HG02852 (cell line): ENCODE measurements around the gene NRDC.
A peak's percentile ranks its signal among the peaks of the same experiment; 100 is the strongest.

Experiments
- ATAC-seq: cut with Tn5 transposase; IDR thresholded peaks from one replicate; pipeline ENCODE4 v1.9.1; 2021; ENCODE audit warnings: mild to moderate bottlenecking, moderate library complexity; ENCODE audit not compliant: unreplicated experiment

Gene NRDC

GRCh38 chr1:51784997-51785421 lies 93.5 kb downstream of the NRDC start:
- no peak for ATAC-seq

GRCh38 chr1:51780927-51781326 lies 97.6 kb downstream of the NRDC start:
- ATAC-seq = no peak

- no peak for ATAC-seq
These were observed 102.1 kb downstream of the NRDC start for GRCh38 chr1:51776408-51776807.

GRCh38 chr1:51768971-51769588 lies 109.4 kb downstream of the NRDC start:
- no peak for ATAC-seq

DNA sequence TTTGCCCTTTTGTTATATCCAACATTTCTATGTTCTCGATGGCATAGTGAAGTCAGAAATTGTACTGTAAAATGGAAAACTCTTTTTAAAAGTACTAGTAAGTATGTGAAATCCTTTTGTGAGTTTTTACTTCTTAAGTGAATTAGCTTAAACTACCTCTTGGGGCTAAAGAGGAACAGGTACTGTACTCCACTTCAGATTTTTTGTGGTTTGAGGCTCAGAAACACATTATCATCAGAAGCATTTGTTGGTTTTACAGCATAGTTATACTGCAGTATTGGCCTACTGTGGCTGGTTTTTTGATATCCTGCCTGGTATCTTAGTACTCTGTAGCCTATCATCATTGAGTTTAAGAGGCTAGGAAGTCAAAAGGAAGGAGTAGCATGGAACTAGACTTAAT lies 117.2 kb downstream of the NRDC start:
- ATAC-seq = no peak

- ATAC-seq = no peak
These were observed 117.7 kb downstream of the NRDC start for GRCh38 chr1:51760872-51761271.

DNA sequence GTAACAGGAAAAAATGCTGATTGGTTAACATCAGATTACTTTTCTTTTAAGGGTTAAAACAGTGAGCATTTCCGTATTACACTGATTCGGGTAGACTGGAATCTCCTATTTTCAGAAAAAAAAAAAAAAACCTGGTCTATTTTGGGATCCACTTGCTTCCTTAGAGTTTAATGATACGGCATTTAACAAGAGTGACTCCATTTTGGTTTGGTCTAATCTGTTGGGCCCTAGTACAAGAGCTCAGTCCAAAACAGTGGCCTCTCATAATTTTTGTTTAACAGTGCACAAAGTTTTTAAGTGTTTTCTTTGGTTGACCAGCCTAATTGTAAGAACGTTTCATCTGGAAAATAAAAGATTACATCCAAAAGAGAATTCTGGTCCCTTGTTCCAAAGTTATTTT lies 120.2 kb downstream of the NRDC start:
- ATAC-seq = no peak

GRCh38 chr1:51756290-51756689 lies 122.2 kb downstream of the NRDC start:
- no peak for ATAC-seq

DNA sequence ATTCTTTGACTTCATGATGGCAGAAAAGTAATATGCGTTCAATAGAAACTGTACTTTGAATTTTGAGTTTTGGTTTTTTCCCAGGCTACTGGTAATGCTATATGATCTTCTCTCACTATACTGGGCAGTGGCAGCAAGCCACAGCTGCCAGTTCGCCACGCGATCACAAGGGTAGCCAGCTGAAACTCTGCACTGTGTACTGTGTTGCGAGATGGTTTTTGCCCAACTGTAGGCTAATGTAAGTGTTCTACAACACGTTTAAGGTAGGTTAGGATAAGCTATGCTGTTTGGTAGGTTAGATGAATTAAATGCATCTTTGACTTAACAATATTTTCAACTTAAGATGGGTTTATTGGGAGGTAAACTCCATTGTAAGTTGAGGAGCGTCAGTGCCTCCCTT lies 123.1 kb downstream of the NRDC start:
- no peak for ATAC-seq

- no peak for ATAC-seq
These were observed 123.9 kb downstream of the NRDC start for GRCh38 chr1:51754666-51755065.

- no peak for ATAC-seq
These were observed 124.6 kb downstream of the NRDC start for GRCh38 chr1:51753969-51754368.

GRCh38 chr1:51752073-51752948 lies 126.2 kb downstream of the NRDC start:
- ATAC-seq = no peak

DNA sequence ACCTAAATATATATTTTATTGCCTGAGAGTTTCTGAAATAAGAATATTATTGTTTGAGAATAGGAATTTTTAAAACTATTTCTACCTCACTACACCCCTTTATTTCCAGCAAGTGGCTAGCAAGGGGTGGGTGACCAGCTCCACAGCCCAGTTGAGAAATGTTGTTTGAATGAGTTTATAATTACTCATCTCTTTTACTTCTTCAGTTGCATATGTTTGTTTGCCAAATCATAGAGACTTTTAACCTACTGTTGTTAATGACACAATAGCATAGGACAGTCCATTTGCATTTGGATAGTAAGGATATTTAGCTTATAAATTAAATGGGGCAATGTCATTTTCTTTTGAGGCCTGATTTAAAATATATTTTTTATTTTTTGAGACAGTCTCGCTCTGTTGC lies 127.8 kb downstream of the NRDC start:
- ATAC-seq = no peak

DNA sequence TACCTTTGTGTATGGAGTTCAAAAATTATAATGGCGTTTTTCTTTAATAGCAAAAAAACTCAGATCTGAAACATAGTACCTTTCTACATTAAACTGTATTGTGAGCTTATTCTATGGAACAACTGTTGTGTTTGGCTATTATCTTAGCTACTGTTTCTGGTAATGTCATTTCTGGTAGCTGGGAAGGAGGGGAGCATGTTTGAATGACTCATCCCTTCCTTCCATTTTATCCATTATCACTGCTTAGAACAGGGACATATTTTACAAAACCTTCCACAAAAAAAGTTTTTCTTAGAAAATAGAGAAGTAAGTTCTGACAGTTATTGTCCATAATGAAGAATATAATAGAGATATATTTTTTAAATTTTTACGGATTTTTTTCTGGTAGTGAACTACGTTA lies 128.3 kb downstream of the NRDC start:
- ATAC-seq = no peak

DNA sequence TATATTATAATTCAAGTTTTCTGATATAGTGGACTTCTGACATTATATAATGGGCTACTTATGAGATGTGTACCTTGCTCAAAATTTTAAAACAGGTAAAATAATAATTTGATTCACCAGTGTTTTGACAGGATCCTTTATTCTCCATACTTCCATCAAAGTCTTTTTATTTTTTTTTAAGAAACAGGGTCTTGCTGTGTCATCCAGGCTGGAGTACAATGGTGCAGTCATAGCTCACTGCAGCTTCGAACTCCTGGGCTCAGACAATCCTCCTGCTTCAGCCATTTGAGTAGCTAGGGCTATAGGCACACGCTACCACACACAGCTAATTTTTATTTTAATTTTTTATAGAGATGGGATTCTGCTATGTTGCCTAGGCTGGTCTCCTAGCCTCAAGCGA lies 129.4 kb downstream of the NRDC start:
- no peak for ATAC-seq

DNA sequence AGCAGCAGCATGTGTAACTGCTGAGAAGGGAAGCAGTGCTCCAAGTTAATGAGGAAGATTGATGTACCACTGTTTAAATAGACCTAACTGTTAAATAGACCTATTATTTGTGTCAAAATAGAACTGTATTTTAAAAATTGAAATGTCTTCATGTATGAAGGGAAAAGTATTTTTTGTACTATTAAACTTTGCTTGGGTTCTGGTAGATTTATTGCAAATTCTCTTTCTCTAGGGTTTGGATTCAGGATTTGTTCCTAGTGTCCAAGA lies 133.3 kb downstream of the NRDC start:
- no peak for ATAC-seq

DNA sequence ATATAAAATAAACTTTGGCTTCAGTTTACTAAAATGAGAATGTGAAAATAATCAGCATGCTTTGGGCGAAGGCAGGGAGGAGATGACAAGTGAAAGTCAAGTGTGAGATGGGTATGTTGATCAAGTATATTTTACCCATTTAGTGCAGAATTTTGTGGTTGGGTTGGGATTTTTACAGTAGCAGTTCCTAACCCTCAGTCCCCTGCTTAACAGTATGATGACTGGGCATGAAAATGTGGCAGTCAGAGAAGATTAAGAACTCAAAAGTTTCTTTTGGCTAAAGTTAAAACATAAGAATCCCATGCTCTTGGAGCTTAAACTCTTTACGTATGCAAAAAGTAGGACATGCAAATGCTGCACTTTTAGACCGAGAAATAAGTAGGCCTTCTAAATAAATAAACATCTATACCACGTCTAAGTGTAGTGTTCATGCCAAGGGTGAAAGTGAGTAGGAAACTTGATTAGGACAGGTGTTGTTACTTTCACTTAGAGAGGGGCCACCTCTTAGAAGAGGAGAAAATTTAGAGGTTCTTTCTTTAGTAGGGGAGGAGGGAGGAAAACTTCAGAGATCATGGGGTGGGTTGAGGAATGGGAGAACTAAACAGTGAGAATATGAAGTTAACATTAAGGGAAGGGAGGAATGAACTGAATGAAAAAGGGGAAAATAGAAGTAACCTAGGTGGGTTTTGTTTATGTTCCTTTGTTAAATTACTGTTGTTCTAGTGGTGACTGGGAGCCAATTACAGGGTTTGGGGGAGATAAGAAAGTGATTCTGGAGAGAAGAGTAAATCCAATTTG lies 133.8 kb downstream of the NRDC start:
- no peak for ATAC-seq

- ATAC-seq = no peak
These were observed 137.3 kb downstream of the NRDC start for GRCh38 chr1:51741121-51741681.

DNA sequence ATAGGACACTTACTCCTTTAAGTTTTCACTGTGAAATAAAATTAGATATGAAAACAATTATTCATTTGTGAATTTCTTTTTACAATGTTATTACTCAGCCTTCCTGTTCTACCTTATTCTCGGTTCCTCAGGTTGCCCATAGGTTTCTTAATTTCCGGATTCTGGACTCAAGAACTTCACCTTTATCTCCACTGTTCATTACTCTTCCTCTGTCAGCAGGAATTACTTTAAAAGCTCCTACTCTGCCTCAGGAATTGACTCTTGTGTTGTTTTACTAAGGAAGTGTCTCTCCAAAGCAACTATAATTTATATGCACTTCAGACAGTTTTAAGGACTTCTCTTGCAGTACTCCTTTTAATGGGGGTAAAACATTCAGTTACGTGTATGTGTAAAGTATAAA lies 137.9 kb downstream of the NRDC start:
- peak; percentile 66 for ATAC-seq
